ENCODE results near the gene S1PR5. TPM values are rescaled to one million over a fixed set of nuclear protein-coding genes. Genes with fewer than 3 reads are reported as not detected.

The S1PR5 gene
- polyA plus RNA-seq, 1 donor (not counting 4 experiments of a cell fraction or from before 2014, with no cell fraction given), result 10.5 TPM

DNA sequence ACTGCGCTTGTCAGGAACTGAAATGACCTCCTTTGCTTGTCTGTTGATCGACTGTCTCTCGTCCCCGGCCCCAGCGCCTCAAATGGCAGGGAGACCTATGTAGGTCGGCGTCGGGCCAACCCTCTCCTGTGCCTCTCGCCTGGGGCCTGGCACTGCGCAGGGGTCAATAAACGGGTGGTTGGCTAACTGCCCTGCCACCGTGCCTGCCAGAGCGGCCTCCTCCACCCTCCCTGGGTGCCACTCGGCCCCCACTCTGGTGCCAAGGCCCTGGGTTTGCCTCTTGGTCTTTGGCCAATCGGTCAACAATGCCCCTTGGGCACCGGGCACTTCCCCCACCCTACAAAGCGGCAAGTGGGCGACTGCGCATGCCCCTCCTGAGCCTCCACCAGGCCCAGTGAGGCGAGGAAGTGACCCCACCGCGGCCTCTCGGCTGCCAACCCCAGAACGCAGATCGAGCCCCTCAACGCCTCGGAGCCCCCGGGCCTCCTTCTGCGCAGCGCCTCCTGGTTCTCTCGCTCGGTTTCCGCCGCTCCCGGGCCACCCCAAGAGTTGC lies 15.2 kb downstream of the S1PR5 start:
- H3K9me3 ChIP-seq (ENCODE audit: control insufficient read depth, low read depth, low read length), result no peaks in the 10 kb centered on the region
- peaks cover 32% of the 10 kb centered on the region for H3K79me2 ChIP-seq (ENCODE audit: control insufficient read depth, insufficient read depth, low read length)
- H3K4me2 ChIP-seq (ENCODE audit: control insufficient read depth, extremely low read depth, insufficient read depth, low read depth, low read length), result peak overlapping the region; percentile 98
- H3K27ac ChIP-seq (ENCODE audit: control insufficient read depth, insufficient read depth, low read length), result peak overlapping the region; percentile 77
- peak overlapping the region; percentile 92 for H3K9ac ChIP-seq (ENCODE audit: control insufficient read depth, extremely low read depth, insufficient read depth, low read length)
- peak overlapping the region; percentile 61 to 86 (median 75) for H3K4me3 ChIP-seq (ENCODE audit: control insufficient read depth in 2 of 3, extremely low read depth in 1 of 3, insufficient read depth in 2 of 3, low read depth in 1 of 3, low read length in 3 of 3)
- dilution Hi-C loops (cut with MboI; ENCODE audit: extremely low pct_ligation_motif_present, low sequenced_read_pairs), result no loop called here
- no peak for FAIRE-seq
- peak overlapping the region; percentile 75 for H2AFZ ChIP-seq (ENCODE audit: control insufficient read depth, low read length)
- H3K27me3 ChIP-seq (ENCODE audit: control insufficient read depth, extremely low read depth, insufficient read depth, low read length), result no peaks in the 10 kb centered on the region
- peaks cover 2% of the 10 kb centered on the region for H3K9me1 ChIP-seq (ENCODE audit: control insufficient read depth, extremely low read depth, insufficient read depth, low read length)
- H3K36me3 ChIP-seq (ENCODE audit: control insufficient read depth in 2 of 2, extremely low read depth in 1 of 2, insufficient read depth in 2 of 2, low read length in 2 of 2), result peaks cover 7% of the 10 kb centered on the region in 2 experiments
- TF ChIP-seq EZH2 (IDR thresholded peaks at IDR 0.05; ENCODE audit: low read length), result no peak
- TF ChIP-seq, protein P1, sequence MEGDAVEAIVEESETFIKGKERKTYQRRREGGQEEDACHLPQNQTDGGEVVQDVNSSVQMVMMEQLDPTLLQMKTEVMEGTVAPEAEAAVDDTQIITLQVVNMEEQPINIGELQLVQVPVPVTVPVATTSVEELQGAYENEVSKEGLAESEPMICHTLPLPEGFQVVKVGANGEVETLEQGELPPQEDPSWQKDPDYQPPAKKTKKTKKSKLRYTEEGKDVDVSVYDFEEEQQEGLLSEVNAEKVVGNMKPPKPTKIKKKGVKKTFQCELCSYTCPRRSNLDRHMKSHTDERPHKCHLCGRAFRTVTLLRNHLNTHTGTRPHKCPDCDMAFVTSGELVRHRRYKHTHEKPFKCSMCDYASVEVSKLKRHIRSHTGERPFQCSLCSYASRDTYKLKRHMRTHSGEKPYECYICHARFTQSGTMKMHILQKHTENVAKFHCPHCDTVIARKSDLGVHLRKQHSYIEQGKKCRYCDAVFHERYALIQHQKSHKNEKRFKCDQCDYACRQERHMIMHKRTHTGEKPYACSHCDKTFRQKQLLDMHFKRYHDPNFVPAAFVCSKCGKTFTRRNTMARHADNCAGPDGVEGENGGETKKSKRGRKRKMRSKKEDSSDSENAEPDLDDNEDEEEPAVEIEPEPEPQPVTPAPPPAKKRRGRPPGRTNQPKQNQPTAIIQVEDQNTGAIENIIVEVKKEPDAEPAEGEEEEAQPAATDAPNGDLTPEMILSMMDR (optimal IDR thresholded peaks at IDR 0.05 in 1 of 3, IDR thresholded peaks at IDR 0.05 in 1 of 3, conservative IDR thresholded peaks at IDR 0.05 in 1 of 3; ENCODE audit: extremely low read depth in 1 of 3, insufficient read depth in 2 of 3, low read length in 3 of 3), result no peak
- H3K4me1 ChIP-seq (ENCODE audit: control insufficient read depth, extremely low read depth, insufficient read depth, low read length), result peaks cover 8% of the 10 kb centered on the region
- no peak for DNase-seq (ENCODE audit: low read depth, low spot score)
- no peaks in the 10 kb centered on the region for H4K20me1 ChIP-seq (ENCODE audit: control insufficient read depth, extremely low read depth, insufficient read depth, low read length)

DNA sequence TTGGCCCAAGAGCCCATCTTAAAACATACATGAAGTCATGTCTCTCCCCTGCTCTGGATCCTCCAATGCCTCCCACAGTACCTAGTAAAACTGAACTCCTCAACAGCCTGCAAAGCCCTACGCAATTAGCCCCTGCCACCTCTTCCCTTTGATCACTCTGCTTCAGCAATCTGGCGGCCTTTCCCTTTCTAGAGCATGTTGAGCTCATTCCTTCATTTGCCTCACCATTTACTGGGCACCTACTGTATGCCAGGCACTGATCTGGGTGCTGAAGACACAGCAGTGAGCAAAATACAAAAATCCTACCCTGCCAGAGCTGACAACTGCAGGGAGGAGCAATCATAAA lies 17.0 kb downstream of the S1PR5 start:
- Histone ChIP-seq H3K9me1 (ENCODE audit: control insufficient read depth, extremely low read depth, insufficient read depth, low read length) (peaks cover 2% of the 10 kb centered on the region), H4K20me1 (ENCODE audit: control insufficient read depth, extremely low read depth, insufficient read depth, low read length) (no peaks in the 10 kb centered on the region), H3K79me2 (ENCODE audit: control insufficient read depth, insufficient read depth, low read length) (peaks cover 34% of the 10 kb centered on the region), H2AFZ (ENCODE audit: control insufficient read depth, low read length) (no peak overlapping the region), H3K36me3 (ENCODE audit: control insufficient read depth in 2 of 2, extremely low read depth in 1 of 2, insufficient read depth in 2 of 2, low read length in 2 of 2) (peaks cover 7 to 9% of the 10 kb centered on the region in 2 experiments), H3K4me1 (ENCODE audit: control insufficient read depth, extremely low read depth, insufficient read depth, low read length) (peaks cover 3% of the 10 kb centered on the region), H3K27ac (ENCODE audit: control insufficient read depth, insufficient read depth, low read length) (no peak overlapping the region), H3K9me3 (ENCODE audit: control insufficient read depth, low read depth, low read length) (no peaks in the 10 kb centered on the region), H3K9ac (ENCODE audit: control insufficient read depth, extremely low read depth, insufficient read depth, low read length) (no peak overlapping the region), H3K4me3 (ENCODE audit: control insufficient read depth in 2 of 3, extremely low read depth in 1 of 3, insufficient read depth in 2 of 3, low read depth in 1 of 3, low read length in 3 of 3) (no peak overlapping the region), H3K4me2 (ENCODE audit: control insufficient read depth, extremely low read depth, insufficient read depth, low read depth, low read length) (no peak overlapping the region), H3K27me3 (ENCODE audit: control insufficient read depth, extremely low read depth, insufficient read depth, low read length) (no peaks in the 10 kb centered on the region)
- FAIRE-seq, result no peak
- dilution Hi-C loops (cut with MboI; ENCODE audit: extremely low pct_ligation_motif_present, low sequenced_read_pairs), result no loop called here
- TF ChIP-seq, protein P1 (optimal IDR thresholded peaks at IDR 0.05 in 1 of 3, IDR thresholded peaks at IDR 0.05 in 1 of 3, conservative IDR thresholded peaks at IDR 0.05 in 1 of 3; ENCODE audit: extremely low read depth in 1 of 3, insufficient read depth in 2 of 3, low read length in 3 of 3), result no peak
- no peak for TF ChIP-seq EZH2 (IDR thresholded peaks at IDR 0.05; ENCODE audit: low read length)
- no peak for DNase-seq (ENCODE audit: low read depth, low spot score)
